H9 (cell line): ENCODE results near the gene CCDC88A. TPM values are rescaled to one million over a fixed set of nuclear protein-coding genes. Genes with fewer than 3 reads are reported as not detected.

ENCODE experiments used
- DNase-seq: peaks from one replicate; pipeline ENCODE4 v3.0.0-alpha.2; 2017
- H2AFZ ChIP-seq: one replicate; pipeline ENCODE4 v1.6.1; 2013; ENCODE audit warnings: mild to moderate bottlenecking, low read length, control low read depth, moderate library complexity
- H2AK5ac ChIP-seq: 2 replicates; pipeline ENCODE4 v1.6.1; 2013; ENCODE audit warnings: low read length, control low read depth, mixed read lengths; ENCODE audit not compliant: insufficient read length
- H2BK120ac ChIP-seq: one replicate; pipeline ENCODE4 v1.6.1; 2013; ENCODE audit warnings: low read depth, mild to moderate bottlenecking, low read length, control low read depth, inconsistent platforms; ENCODE audit not compliant: poor library complexity, severe bottlenecking
- H2BK12ac ChIP-seq: 2 replicates; pipeline ENCODE4 v1.6.1; 2013; ENCODE audit warnings: low read length, control low read depth, mixed read lengths, low read depth; ENCODE audit not compliant: insufficient read length
- H2BK15ac ChIP-seq: 2 replicates; pipeline ENCODE4 v1.6.1; 2013; ENCODE audit warnings: low read depth, low read length, control low read depth
- H2BK20ac ChIP-seq: one replicate; pipeline ENCODE4 v1.6.1; 2013; ENCODE audit warnings: low read depth, mild to moderate bottlenecking, low read length, control low read depth, inconsistent platforms; ENCODE audit not compliant: poor library complexity, severe bottlenecking
- H2BK5ac ChIP-seq: 2 replicates; pipeline ENCODE4 v1.6.1; 2013; ENCODE audit warnings: low read length, control low read depth, mixed read lengths; ENCODE audit not compliant: insufficient read length
- H3K14ac ChIP-seq: 2 replicates; pipeline ENCODE4 v1.6.1; 2013; ENCODE audit warnings: low read length, control low read depth; ENCODE audit not compliant: insufficient read depth
- H3K18ac ChIP-seq: 2 replicates; pipeline ENCODE4 v1.6.1; 2013; ENCODE audit warnings: low read depth, mild to moderate bottlenecking, mixed read lengths, low read length, control low read depth; ENCODE audit not compliant: insufficient read length
- H3K23ac ChIP-seq: 2 replicates; pipeline ENCODE4 v1.6.1; 2013; ENCODE audit warnings: low read length, control low read depth, mixed read lengths, low read depth; ENCODE audit not compliant: insufficient read length
- H3K23me2 ChIP-seq: 2 replicates; pipeline ENCODE4 v1.6.1; 2013; ENCODE audit warnings: low read depth, mild to moderate bottlenecking, mixed read lengths, low read length, control low read depth; ENCODE audit not compliant: insufficient read length, poor library complexity, severe bottlenecking
- H3K27ac ChIP-seq: 2 replicates; pipeline ENCODE4 v1.5.1; 2013; ENCODE audit warnings: low read length, control low read depth, mixed read lengths, low read depth; ENCODE audit not compliant: insufficient read length
- H3K27me3 ChIP-seq: 2 replicates; pipeline ENCODE4 v1.6.1; 2013; ENCODE audit warnings: low read length, control low read depth, inconsistent platforms; ENCODE audit not compliant: insufficient read depth
- H3K4ac ChIP-seq: 2 replicates; pipeline ENCODE4 v1.6.1; 2013; ENCODE audit warnings: low read depth, mild to moderate bottlenecking, control low read depth, inconsistent platforms, low read length, moderate library complexity
- H3K4me1 ChIP-seq: 2 replicates; pipeline ENCODE4 v1.6.1; 2013; ENCODE audit warnings: low read length, control low read depth, inconsistent platforms; ENCODE audit not compliant: insufficient read depth
- H3K4me2 ChIP-seq: 2 replicates; pipeline ENCODE4 v1.6.1; 2013; ENCODE audit warnings: low read length, control low read depth, mixed read lengths; ENCODE audit not compliant: insufficient read length, insufficient read depth
- H3K56ac ChIP-seq: 2 replicates; pipeline ENCODE4 v1.6.1; 2013; ENCODE audit warnings: low read depth, mild to moderate bottlenecking, mixed read lengths, low read length, control low read depth; ENCODE audit not compliant: insufficient read length
- H3K79me1 ChIP-seq: 2 replicates; pipeline ENCODE4 v1.6.1; 2013; ENCODE audit warnings: low read depth, mild to moderate bottlenecking, moderate library complexity, low read length, control low read depth, inconsistent platforms; ENCODE audit not compliant: insufficient read depth, poor library complexity, severe bottlenecking
- H3K79me2 ChIP-seq: 2 replicates; pipeline ENCODE4 v1.6.1; 2013; ENCODE audit warnings: low read length, control low read depth, inconsistent platforms; ENCODE audit not compliant: insufficient read depth
- H3K9ac ChIP-seq: 2 replicates; pipeline ENCODE4 v1.6.1; 2013; ENCODE audit warnings: low read length, control low read depth, mixed read lengths; ENCODE audit not compliant: insufficient read length; ENCODE audit errors: extremely low read depth
- H3K9me3 ChIP-seq: one replicate; pipeline ENCODE4 v1.6.1; 2013; ENCODE audit warnings: low read depth, low read length, inconsistent platforms; ENCODE audit not compliant: control insufficient read depth
- H3T11ph ChIP-seq: one replicate; pipeline ENCODE4 v1.6.1; 2013; ENCODE audit warnings: mild to moderate bottlenecking, low read length, control low read depth, inconsistent platforms
- H4K20me1 ChIP-seq: one replicate; pipeline ENCODE4 v1.6.1; 2013; ENCODE audit not compliant: control insufficient read depth, insufficient read length, insufficient read depth
- H4K5ac ChIP-seq: 2 replicates; pipeline ENCODE4 v1.6.1; 2013; ENCODE audit warnings: low read depth, mild to moderate bottlenecking, mixed read lengths, low read length, control low read depth; ENCODE audit not compliant: insufficient read length
- H4K8ac ChIP-seq: replicated peaks from 2 replicates; pipeline ENCODE4 v1.6.1; 2013; ENCODE audit warnings: low read length, control low read depth, mixed read lengths, low read depth; ENCODE audit not compliant: insufficient read length
- H4K91ac ChIP-seq: 2 replicates; pipeline ENCODE4 v1.6.1; 2013; ENCODE audit warnings: low read depth, mild to moderate bottlenecking, moderate library complexity, mixed read lengths, low read length, control low read depth; ENCODE audit not compliant: insufficient read length
- H3K27ac Mint-ChIP-seq, 3 experiments: 2 replicates in 2 of 3; 3 replicates in 1 of 3; pipeline ENCODE4 v1.8.0; 2020 to 2021; ENCODE audit warnings: mixed read lengths in 3 of 3, mild to moderate bottlenecking in 1 of 3, moderate library complexity in 1 of 3
- H3K27me3 Mint-ChIP-seq: 2 replicates; pipeline ENCODE4 v1.8.0; 2021; ENCODE audit warnings: low read depth, mild to moderate bottlenecking, moderate library complexity, mixed read lengths
- H3K36me3 Mint-ChIP-seq, 3 experiments: 2 replicates in 2 of 3; 3 replicates in 1 of 3; pipeline ENCODE4 v1.8.0; 2020 to 2021; ENCODE audit warnings: low read depth in 3 of 3, mixed read lengths in 3 of 3; ENCODE audit not compliant: insufficient read depth in 1 of 3
- H3K4me1 Mint-ChIP-seq, 2 experiments: 2 replicates each; pipeline ENCODE4 v1.8.0; 2020; ENCODE audit warnings: mixed read lengths in 2 of 2
- H3K4me3 Mint-ChIP-seq, 2 experiments: 2 replicates in 1 of 2; 3 replicates in 1 of 2; pipeline ENCODE4 v1.8.0; 2020 to 2021; ENCODE audit warnings: mild to moderate bottlenecking in 2 of 2, mixed read lengths in 2 of 2, moderate library complexity in 1 of 2
- H3K9me3 Mint-ChIP-seq, 2 experiments: 2 replicates in 1 of 2; 3 replicates in 1 of 2; pipeline ENCODE4 v1.8.0; 2020; ENCODE audit warnings: mild to moderate bottlenecking in 2 of 2, mixed read lengths in 2 of 2, moderate library complexity in 1 of 2
- WGBS: extraction: QIAGEN DNeasy Blood & Tissue Kit; methylation state at CpG from one replicate; pipeline ENCODE4 v1.1.7; 2013; ENCODE audit warnings: missing lambda C conversion rate, low lambda C conversion rate, mixed read lengths; ENCODE audit not compliant: insufficient read length; ENCODE audit errors: extremely low coverage; 5-methylcytosine and 5-hydroxymethylcytosine counted together
- total RNA-seq: library from RNA; stranded (reverse); gene quantifications from 2 replicates; pipeline ENCODE4 v1.2.1, GENCODE V29; 2021
- TF ChIP-seq, protein P1 (sequence below): fragments of 200-600 bp; sonication (generic); conservative IDR thresholded peaks from 3 replicates; pipeline ENCODE4 v1.8.0; 2021; ENCODE audit warnings: antibody characterized with exemption, mild to moderate bottlenecking

Gene CCDC88A
- total RNA-seq, 1 experiment from 2014 or later, result 91.8 TPM

DNA sequence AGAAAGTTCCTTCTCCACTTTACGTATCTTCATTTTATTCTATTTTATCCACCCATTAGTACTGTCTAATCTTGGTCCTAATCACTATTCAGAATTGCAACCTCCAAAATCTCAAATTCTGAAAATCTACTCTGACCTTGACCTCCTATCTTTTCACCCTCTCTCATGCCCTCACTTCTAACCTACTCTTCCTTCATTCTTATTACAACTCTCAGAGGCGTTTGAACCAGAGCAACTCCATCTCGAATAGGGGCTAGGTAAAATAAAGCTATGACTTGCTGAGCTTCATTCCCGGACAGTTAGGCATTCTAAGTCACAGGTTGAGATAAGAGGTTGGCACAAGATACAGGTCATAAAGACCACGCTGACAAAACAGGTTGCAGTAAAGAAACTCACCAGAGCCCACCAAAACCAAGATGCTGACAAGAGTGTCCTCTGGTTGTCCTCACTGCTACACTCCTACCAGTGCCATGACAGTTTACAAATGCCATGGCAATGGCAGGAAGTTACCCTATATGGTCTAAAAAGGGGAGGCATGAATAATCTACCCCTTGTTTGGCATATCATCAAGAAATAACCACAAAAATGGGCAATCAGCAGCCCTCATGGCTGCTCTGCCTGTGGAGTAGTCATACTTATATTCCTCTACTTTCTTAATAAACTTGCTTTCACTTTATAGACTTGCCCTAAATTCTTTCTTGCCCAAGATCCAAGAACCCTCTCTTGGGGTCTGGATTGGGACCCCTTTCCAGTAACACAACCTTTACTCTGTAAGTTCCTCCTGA lies 11.4 kb downstream of the CCDC88A start:
- Histone ChIP-seq H2BK20ac (no peak overlapping the region), H2BK120ac (no peak overlapping the region), H3K9me3 (no peaks in the 10 kb centered on the region), H3K27ac (no peak overlapping the region), H2AFZ (no peak overlapping the region), H4K20me1 (no peaks in the 10 kb centered on the region), H3K4ac (no peak overlapping the region), H3K23me2 (no peaks in the 10 kb centered on the region), H3K9ac (no peak overlapping the region), H2BK12ac (no peak overlapping the region), H2BK5ac (no peak overlapping the region), H3K14ac (no peak overlapping the region), H3K27me3 (no peaks in the 10 kb centered on the region), H4K91ac (no peak overlapping the region), H4K5ac (no peak overlapping the region), H3K4me2 (no peak overlapping the region), H3K79me2 (peaks cover 5% of the 10 kb centered on the region; the same call in 1 of the 2 replicates), H4K8ac (no peak overlapping the region), H2AK5ac (no peak overlapping the region), H3K4me1 (no peaks in the 10 kb centered on the region; the same call in 1 of the 2 replicates), H3K23ac (no peak overlapping the region), H3K79me1 (peaks cover 6% of the 10 kb centered on the region), H2BK15ac (no peak overlapping the region), H3T11ph (no peak overlapping the region), H3K56ac (no peak overlapping the region), H3K18ac (no peak overlapping the region)
- no peaks in the 10 kb centered on the region for H3K27me3 Mint-ChIP-seq
- DNase-seq, result no peak
- H3K4me1 Mint-ChIP-seq, result peaks cover 24 to 29% of the 10 kb centered on the region in 2 experiments
- H3K4me3 Mint-ChIP-seq, result no peak overlapping the region
- H3K27ac Mint-ChIP-seq, result peak overlapping the region; percentile 5 to 80 (median 73); a peak in 5 of 7 replicates
- H3K36me3 Mint-ChIP-seq, result peaks cover 5 to 49% (median 20%) of the 10 kb centered on the region in 3 experiments; a peak in 6 of 7 replicates
- TF ChIP-seq, protein P1, sequence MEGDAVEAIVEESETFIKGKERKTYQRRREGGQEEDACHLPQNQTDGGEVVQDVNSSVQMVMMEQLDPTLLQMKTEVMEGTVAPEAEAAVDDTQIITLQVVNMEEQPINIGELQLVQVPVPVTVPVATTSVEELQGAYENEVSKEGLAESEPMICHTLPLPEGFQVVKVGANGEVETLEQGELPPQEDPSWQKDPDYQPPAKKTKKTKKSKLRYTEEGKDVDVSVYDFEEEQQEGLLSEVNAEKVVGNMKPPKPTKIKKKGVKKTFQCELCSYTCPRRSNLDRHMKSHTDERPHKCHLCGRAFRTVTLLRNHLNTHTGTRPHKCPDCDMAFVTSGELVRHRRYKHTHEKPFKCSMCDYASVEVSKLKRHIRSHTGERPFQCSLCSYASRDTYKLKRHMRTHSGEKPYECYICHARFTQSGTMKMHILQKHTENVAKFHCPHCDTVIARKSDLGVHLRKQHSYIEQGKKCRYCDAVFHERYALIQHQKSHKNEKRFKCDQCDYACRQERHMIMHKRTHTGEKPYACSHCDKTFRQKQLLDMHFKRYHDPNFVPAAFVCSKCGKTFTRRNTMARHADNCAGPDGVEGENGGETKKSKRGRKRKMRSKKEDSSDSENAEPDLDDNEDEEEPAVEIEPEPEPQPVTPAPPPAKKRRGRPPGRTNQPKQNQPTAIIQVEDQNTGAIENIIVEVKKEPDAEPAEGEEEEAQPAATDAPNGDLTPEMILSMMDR, result no peak
- WGBS, result 100% methylated on average over 1 of the region's 5 CpGs
- no peaks in the 10 kb centered on the region for H3K9me3 Mint-ChIP-seq
